GM21367 (cell line): ENCODE results near the gene FAM3A.
"Not testable (repeated sequence)": the region's sequence is repeated elsewhere in the genome, so short reads cannot be mapped to it uniquely, and the experiment has no call there.

ENCODE experiments used
- ATAC-seq: cut with Tn5 transposase; IDR thresholded peaks from one replicate; pipeline ENCODE4 v1.9.1; 2021; ENCODE audit not compliant: unreplicated experiment

FAM3A gene

DNA sequence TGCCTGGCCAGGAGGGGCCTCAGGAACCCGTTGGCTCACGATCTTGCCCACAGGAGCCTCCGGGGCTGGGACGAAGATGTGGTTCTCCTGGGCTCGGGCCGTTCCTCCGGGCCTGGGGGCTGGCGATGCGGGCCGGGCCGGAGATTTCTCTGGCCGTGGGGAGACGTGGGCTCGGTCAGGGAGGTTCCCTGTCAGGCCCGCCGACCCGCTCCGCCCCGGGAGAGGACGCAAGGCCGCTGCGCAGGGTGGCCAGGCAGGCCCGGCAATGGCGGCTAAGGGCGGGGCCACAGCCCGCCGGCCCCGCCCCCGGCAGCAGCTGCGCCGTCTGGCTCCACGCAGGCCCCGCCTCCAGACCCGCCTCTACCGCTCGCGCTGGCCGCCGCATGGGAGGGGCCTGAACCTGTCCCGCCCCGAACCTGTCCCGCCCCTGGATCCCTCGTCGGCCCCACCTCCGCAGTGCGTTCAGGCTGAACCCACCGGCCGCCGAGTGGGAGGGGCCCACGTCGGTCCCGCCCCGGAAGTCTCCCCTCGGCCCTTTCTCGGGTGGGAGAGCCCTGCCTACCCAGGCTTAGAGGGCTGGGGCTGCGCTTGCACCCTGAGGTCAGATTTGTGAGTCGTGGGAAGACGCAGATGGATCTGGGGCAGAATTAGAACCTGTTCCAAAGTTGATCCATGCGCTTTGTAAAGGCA is at the start of gene FAM3A:
Gene FAM3A (minus strand): TSS at position 267 of the 690 bp plus-strand sequence. CDS start 460 bp downstream, outside the sequence.
- ATAC-seq = peak; percentile 94

GRCh38 chrX:154562295-154562694 is 46.3 kb upstream of the FAM3A start:
- not testable (repeated sequence) for ATAC-seq

- not testable (repeated sequence) for ATAC-seq
Measured at GRCh38 chrX:154560326-154560725, 44.3 kb upstream of the FAM3A start.

DNA sequence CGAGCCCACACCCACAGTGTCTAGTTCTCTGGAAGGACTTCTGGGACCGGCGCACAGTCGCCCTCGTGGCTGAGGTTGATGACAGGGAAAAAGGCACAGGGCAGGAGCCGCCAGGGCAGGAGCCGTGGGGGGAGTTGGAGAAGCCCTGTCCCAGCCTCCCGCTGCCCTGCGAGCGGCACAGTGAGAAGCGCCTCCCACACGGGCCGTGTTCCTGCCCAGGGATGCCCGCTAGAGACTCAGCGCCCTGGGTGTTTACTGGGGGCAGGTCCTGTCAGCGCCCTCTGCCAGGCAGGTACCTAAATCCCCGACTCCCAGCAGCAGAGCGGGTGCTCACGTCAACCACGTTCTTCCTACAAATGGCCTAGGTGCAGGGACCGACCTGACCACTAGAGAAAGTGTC is 42.9 kb upstream of the FAM3A start:
- ATAC-seq = not testable (repeated sequence)

DNA sequence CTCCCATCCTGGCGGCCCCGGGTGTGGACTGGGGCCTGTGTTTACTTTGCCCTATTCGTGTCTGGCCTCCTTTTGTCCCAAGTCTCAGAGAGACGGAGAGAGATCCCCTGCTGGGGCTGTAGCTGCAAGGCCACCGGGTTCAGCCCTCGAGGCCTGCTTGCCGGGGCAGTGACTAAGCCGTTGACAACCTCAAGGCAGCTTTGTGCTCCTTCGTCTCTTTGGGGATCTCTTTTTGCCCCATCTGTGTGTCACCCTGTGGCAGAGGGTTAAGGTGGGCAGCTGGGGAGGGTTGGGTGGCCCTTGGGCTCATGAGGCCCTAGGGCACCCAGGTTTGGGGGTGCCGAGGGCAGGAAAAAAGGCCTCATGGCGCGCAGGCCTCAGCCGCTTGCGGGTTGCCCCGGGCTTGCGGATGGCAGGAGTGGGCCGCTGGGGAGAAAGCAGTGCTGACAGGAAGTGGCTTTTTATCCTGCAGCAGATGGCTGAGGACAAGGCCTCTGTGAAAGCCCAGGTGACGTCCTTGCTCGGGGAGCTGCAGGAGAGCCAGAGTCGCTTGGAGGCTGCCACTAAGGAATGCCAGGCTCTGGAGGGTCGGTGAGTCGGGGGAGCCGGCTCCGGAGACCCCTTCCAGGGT is 42.1 kb upstream of the FAM3A start:
- not testable (repeated sequence) for ATAC-seq

- not testable (repeated sequence) for ATAC-seq
Measured at GRCh38 chrX:154552112-154552806, 36.2 kb upstream of the FAM3A start.

DNA sequence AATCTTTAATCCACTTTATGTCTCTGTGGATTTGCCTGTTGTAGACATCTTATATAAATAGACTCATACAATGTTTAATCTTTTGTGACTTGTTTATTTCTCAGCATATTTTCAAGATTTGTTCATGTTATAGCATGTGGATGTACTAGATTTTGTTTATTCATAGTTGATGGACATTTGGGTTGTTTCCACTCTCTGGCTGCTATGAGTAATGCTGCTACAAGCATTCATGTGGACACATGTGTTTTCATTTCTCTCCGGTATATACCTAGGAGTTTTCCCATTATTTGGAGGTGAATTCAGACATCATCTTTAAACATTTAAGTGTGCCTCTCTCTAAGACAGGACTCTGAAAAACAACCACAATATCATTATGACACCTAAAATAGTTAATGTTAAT is 33.7 kb upstream of the FAM3A start:
- ATAC-seq = no peak

GRCh38 chrX:154548028-154548316 is 31.9 kb upstream of the FAM3A start:
- no peak for ATAC-seq

GRCh38 chrX:154547245-154548027 is 31.4 kb upstream of the FAM3A start, which contains the start of gene IKBKG:
Gene IKBKG (plus strand): TSS chrX:154547620. CDS start chrX:154552003, 4,383 bp downstream.
- ATAC-seq = peak; percentile 70

DNA sequence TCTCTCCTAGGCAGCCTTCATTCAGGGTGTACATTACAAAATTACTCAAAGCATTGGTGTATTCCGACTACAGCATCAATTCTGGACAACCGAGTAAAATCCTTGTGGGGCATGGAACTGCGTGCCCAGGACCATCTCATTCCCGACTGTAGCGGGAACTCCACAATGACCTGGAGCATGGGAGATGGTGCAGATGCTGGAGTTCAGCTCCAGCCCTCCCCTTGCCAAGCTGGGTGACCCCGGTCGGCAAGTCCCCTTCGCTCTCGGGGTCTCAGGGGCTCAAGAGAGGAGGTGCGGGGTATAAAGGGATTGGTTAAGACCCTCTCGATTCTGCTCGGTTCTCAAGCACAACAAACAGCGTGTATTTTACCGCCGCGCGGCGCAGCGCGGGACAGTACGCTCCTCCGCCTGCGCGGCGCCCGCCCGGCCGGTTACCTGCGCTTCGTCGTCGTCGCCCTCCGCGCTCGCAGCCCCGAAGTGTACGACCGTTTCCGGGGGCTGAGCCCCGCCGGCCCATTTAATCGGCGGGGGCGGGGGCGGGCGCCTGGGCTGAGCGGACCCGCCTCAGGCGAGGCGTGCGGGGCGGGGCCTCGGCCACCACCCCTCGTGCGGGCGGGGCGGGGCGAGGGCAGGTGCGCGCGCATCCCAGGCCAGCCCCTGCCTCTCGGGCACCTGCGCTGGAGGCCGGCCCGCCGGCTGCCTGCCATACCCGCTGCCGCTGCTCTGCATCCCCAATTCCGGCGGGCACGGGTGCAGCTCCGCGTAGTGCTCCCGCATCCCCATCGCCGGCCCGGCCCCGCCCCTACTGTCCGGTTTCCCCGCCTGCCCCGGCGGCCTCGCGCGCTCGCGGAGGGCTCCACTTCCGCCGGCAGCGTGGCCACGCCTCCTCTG is 30.6 kb upstream of the FAM3A start, which contains the start of gene G6PD:
Gene G6PD (minus strand): TSS at position 493 of the 891 bp plus-strand sequence. CDS start 691 bp downstream, outside the sequence.
- ATAC-seq = peak; percentile 33

- ATAC-seq = no peak
Measured at GRCh38 chrX:154545673-154546274, 29.7 kb upstream of the FAM3A start.

DNA sequence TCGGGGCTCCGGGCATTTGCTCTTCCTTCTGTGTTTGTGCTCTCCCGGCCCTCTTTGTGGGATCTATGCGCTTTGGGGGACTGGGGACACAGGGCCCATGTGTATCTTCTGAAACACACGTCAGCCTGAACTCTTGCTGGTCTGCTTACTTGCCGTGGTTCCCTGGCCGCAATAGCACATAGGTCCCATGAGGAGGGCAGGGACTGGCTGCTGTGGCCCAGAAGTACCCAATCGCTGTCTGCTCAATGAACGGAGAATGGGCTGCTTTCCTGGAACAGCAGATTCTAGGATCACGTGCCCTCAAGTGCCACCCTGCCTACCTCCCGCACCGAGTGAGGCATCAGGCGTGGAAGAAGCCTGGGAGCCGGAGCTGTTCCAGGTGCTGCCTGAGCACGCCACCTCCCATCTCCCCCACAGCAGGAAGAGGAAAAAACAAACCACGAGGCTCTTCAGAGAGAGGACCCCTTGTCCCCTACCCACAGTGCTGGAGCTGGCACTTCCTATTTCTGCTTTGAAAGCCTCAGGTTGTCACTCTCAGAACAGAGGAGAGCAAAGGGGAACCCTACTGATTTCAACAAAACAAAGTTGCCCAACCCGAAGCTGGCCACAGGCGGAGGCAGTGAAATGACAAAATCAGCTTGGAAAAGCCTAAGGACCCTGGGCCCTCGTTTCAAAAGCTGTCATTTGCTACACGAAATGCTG is 26.8 kb upstream of the FAM3A start:
- ATAC-seq = no peak

GRCh38 chrX:154541896-154542722 is 26.1 kb upstream of the FAM3A start:
- no peak for ATAC-seq

- no peak for ATAC-seq
Measured at GRCh38 chrX:154541589-154541895, 25.5 kb upstream of the FAM3A start.

- no peak for ATAC-seq
Measured at GRCh38 chrX:154540897-154541535, 25.0 kb upstream of the FAM3A start.

DNA sequence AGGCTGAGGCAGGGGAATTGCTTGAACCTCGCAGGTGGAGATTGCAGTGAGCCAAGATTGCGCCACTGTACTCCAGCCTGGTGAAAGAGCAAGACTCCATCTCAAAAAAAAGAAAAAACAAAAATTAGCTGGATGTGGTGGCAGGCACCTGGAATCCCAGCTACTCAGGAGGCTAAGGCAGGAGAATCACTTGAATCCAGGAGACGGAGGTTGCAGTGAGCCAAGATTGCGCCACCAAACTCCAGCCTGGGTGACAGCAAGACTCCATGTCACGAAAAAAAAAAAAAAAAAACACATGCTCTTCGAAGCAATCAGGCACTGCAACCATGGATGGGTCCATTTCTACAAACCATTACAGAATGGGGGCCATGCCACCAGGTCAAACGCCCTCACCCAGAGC is 24.3 kb upstream of the FAM3A start:
- not testable (repeated sequence) for ATAC-seq

DNA sequence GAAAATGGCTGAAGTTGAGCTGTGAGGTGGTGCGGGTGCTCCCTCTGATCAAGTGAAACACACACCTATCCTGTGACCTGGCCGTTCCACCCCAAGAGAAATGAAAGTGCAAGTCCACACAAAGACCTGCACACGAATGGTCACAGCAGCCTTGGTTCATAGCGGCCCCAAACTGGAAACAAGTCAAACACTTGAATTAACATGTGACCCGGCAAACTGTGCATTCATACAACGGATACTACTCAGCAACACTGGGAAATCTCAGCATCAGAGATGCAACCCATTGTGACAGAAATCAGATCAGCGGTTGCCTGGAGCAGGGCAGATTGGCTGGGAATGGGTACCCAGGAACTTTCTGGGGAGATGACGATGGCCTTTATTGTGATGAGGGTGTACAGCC is 23.0 kb upstream of the FAM3A start:
- ATAC-seq = no peak

DNA sequence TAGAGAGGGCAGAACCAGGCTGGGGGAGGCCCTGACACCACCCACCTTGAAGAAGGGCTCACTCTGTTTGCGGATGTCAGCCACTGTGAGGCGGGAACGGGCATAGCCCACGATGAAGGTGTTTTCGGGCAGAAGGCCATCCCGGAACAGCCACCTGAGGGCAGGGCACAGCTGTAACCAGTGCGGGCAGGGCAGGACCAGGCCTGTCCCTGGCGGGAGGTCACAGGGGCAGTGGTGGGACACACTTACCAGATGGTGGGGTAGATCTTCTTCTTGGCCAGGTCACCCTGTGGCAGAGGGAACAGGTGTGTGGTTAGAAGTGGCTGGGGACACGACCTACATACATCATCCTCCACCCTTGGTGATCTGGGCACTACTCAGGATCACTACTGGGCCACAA is 19.9 kb upstream of the FAM3A start:
- ATAC-seq = no peak
